ENCODE results near the gene KANSL1.
"Not testable (repeated sequence)": the region's sequence is repeated elsewhere in the genome, so short reads cannot be mapped to it uniquely, and the experiment has no call there.

Gene KANSL1

GRCh38 chr17:46135879-46136563, 57.2 kb downstream of the KANSL1 start:
- DNase-seq, result no peak

- no peak for DNase-seq
Observed at GRCh38 chr17:46135126-46135812, 58.0 kb downstream of the KANSL1 start.

GRCh38 chr17:46129302-46129701, 63.9 kb downstream of the KANSL1 start:
- no peak for DNase-seq

GRCh38 chr17:46128453-46128852, 64.8 kb downstream of the KANSL1 start:
- no peak for DNase-seq

GRCh38 chr17:46127524-46127923, 65.7 kb downstream of the KANSL1 start:
- DNase-seq, result no peak

- DNase-seq, result no peak
Observed at GRCh38 chr17:46126840-46127239, 66.4 kb downstream of the KANSL1 start.

- DNase-seq, result no peak
Observed at GRCh38 chr17:46125831-46126230, 67.4 kb downstream of the KANSL1 start.

- DNase-seq, result no peak
Observed at GRCh38 chr17:46124695-46125592, 68.3 kb downstream of the KANSL1 start.

- DNase-seq, result no peak
Observed at GRCh38 chr17:46123607-46124006, 69.6 kb downstream of the KANSL1 start.

- no peak for DNase-seq
Observed at GRCh38 chr17:46122486-46122871, 70.8 kb downstream of the KANSL1 start.

GRCh38 chr17:46121841-46122485, 71.3 kb downstream of the KANSL1 start:
- no peak for DNase-seq

- no peak for DNase-seq
Observed at GRCh38 chr17:46121165-46121764, 72.0 kb downstream of the KANSL1 start.

GRCh38 chr17:46120537-46120936, 72.7 kb downstream of the KANSL1 start:
- no peak for DNase-seq

GRCh38 chr17:46120078-46120477, 73.2 kb downstream of the KANSL1 start:
- DNase-seq, result no peak

- DNase-seq, result no peak
Observed at GRCh38 chr17:46118964-46119363, 74.3 kb downstream of the KANSL1 start.

- DNase-seq, result no peak
Observed at GRCh38 chr17:46117850-46118696, 75.2 kb downstream of the KANSL1 start.

GRCh38 chr17:46117117-46117516, 76.1 kb downstream of the KANSL1 start:
- DNase-seq, result no peak

- DNase-seq, result no peak
Observed at GRCh38 chr17:46115699-46116098, 77.5 kb downstream of the KANSL1 start.

- not testable (repeated sequence) for DNase-seq
Observed at GRCh38 chr17:46111236-46111635, 82.0 kb downstream of the KANSL1 start.

- DNase-seq, result no peak
Observed at GRCh38 chr17:46110219-46110618, 83.0 kb downstream of the KANSL1 start.

- DNase-seq, result no peak
Observed at GRCh38 chr17:46109603-46110189, 83.5 kb downstream of the KANSL1 start.
